Upper lobe of left lung (tissue), 6 donors: ENCODE measurements around the gene MAP3K9. TPM values are rescaled to one million over a fixed set of nuclear protein-coding genes. Genes with fewer than 3 reads are reported as not detected.

ENCODE experiments used
- ATAC-seq, 2 donors: fragments of 200-7000 bp; cut with Tn5 transposase; one replicate each; pipeline ENCODE4 v1.9.1; 2022; ENCODE audit warnings: mild to moderate bottlenecking in 2 of 2, moderate library complexity in 2 of 2; ENCODE audit not compliant: low FRiP score in 2 of 2
- DNase-seq, 2 donors: peaks; one replicate each; pipeline ENCODE4 v3.0.0-alpha.2; 2019 to 2020
- H3K27ac ChIP-seq, 4 donors: fragments of 200-600 bp; sonication (generic); one replicate each; pipeline ENCODE4 v1.5.1; 2016 to 2019
- H3K27me3 ChIP-seq, 4 donors: fragments of 200-600 bp; sonication (generic); one replicate each; pipeline ENCODE4 v1.5.1; 2017 to 2019
- H3K36me3 ChIP-seq, 4 donors: fragments of 200-600 bp; sonication (generic); one replicate each; pipeline ENCODE4 v1.5.1; 2016 to 2019
- H3K4me1 ChIP-seq, 4 donors: fragments of 200-600 bp; sonication (generic); one replicate each; pipeline ENCODE4 v1.5.1; 2018 to 2019
- H3K4me3 ChIP-seq, 4 donors: fragments of 200-600 bp; sonication (generic); one replicate each; pipeline ENCODE4 v1.5.1; 2017 to 2019; ENCODE audit warnings: mild to moderate bottlenecking in 2 of 4, moderate library complexity in 1 of 4
- H3K9me3 ChIP-seq, 4 donors: fragments of 200-600 bp; sonication (generic); one replicate each; pipeline ENCODE4 v1.5.1; 2018 to 2019
- EP300 ChIP-seq, 4 donors: sonication (generic); formaldehyde crosslinking; IDR thresholded peaks; one replicate each; pipeline ENCODE4 v1.5.1; 2017; ENCODE audit warnings: antibody characterized with exemption in 4 of 4, control low read depth in 2 of 4
- POLR2A ChIP-seq, 4 donors: fragments of 450-650 bp; IDR thresholded peaks; one replicate each; pipeline ENCODE4 v1.5.1; 2016 to 2017; ENCODE audit warnings: antibody characterized with exemption in 4 of 4, mild to moderate bottlenecking in 2 of 4
- POLR2AphosphoS5 ChIP-seq, 2 donors: sonication (generic); formaldehyde crosslinking; IDR thresholded peaks; one replicate each; pipeline ENCODE4 v1.5.1; 2017; ENCODE audit warnings: antibody characterized with exemption in 2 of 2
- WGBS, 2 donors: methylation state at CpG; one replicate each; pipeline ENCODE4 v1.1.5; 2017 to 2018; 5-methylcytosine and 5-hydroxymethylcytosine counted together
- total RNA-seq, 6 donors: library from RNA; depleted of rRNA in 4 of 6; stranded (reverse); fragments of >200 nt in 4 of 6; gene quantifications; one replicate each; pipeline versions ENCODE4 v1.1.0 to v1.2.1, GENCODE V29; 2016 to 2021
- TF ChIP-seq, protein P1 (sequence below), 6 experiments: fragments of 450-650 bp in 4 of 6; fragments of 200-600 bp in 2 of 6; sonication (generic) in 2 of 6; IDR thresholded peaks; one replicate each; pipeline ENCODE4 v1.5.1; 2016 to 2019; ENCODE audit warnings: antibody characterized with exemption in 6 of 6
- donor health status: DM: no; HTN: no; CAD: no; lungs with moderate emphysema.
- donor health status: DM: no; HTN: yes; CAD: no; lungs with severe emphysema.

Gene MAP3K9
- total RNA-seq, 6 donors from 2014 or later = 7.6 to 14.5 (median 11.2) TPM

DNA sequence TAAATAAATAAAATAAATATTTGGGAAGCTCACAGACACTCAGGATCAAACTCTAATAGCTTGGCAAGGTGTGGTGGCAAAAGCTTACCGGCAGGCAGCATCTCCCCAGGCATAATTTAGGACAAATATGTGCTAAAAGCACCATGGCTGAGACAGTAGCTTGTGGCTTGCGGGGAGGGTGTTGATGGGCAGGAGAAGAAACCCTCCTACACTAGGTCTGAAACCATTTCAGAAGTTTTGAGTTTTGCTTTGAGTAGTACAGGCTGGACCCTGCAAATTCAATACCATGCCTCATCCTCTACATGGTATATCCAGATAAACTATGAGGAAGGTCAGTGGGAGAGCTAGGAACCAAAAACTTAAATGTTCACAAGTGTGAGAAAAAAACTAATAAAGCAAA is 33.1 kb downstream of the MAP3K9 start:
- no peaks in the 10 kb centered on the region for H3K36me3 ChIP-seq
- DNase-seq = no peak
- WGBS, 2 donors = 95 to 98% methylated on average over 2 of the region's 2 CpGs
- no peak overlapping the region for H3K27ac ChIP-seq
- ATAC-seq = no peak
- no peak overlapping the region for H3K4me3 ChIP-seq
- no peaks in the 10 kb centered on the region for H3K27me3 ChIP-seq
- H3K9me3 ChIP-seq = no peaks in the 10 kb centered on the region
- no peak for TF ChIP-seq POLR2AphosphoS5 (IDR thresholded peaks at IDR 0.05)
- no peak for TF ChIP-seq EP300 (IDR thresholded peaks at IDR 0.05)
- TF ChIP-seq, protein P1, sequence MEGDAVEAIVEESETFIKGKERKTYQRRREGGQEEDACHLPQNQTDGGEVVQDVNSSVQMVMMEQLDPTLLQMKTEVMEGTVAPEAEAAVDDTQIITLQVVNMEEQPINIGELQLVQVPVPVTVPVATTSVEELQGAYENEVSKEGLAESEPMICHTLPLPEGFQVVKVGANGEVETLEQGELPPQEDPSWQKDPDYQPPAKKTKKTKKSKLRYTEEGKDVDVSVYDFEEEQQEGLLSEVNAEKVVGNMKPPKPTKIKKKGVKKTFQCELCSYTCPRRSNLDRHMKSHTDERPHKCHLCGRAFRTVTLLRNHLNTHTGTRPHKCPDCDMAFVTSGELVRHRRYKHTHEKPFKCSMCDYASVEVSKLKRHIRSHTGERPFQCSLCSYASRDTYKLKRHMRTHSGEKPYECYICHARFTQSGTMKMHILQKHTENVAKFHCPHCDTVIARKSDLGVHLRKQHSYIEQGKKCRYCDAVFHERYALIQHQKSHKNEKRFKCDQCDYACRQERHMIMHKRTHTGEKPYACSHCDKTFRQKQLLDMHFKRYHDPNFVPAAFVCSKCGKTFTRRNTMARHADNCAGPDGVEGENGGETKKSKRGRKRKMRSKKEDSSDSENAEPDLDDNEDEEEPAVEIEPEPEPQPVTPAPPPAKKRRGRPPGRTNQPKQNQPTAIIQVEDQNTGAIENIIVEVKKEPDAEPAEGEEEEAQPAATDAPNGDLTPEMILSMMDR (IDR thresholded peaks at IDR 0.05) = no peak
- no peak for TF ChIP-seq POLR2A (IDR thresholded peaks at IDR 0.05)
- H3K4me1 ChIP-seq = peaks cover 0 to 14% (median 11%) of the 10 kb centered on the region in 4 donors

DNA sequence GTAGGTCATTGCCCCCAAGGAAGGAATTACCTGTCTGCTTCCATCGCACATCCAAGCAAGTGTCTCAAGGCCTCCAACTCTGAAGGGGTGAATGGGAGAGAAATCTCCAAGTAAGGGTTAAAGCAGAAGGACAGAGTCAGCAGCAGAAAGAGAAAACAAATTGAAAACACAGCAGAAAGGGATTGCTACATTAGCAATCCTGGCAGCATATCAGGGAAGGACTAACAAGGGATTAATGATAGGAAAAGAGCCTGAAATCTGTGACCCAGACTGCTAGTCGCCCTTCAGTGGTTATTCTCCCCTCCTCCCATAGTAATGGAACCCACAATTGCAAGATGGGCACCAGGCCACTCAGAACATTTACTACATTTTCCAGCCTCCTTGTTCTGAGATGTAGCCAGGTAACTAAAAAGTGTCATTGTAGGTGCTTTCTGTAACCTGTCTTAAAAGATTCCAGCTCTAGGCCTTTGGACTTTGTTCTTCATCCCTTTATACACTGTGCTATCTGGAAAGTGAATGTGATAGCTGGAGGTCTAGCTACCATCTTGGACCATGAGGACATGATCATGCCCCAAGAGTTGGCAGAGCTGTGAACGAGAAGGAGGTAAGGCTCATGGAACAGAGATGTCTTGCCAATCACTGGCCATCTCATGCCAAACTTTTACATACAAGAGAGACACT is 36.0 kb downstream of the MAP3K9 start:
- Histone ChIP-seq H3K27me3 (no peaks in the 10 kb centered on the region), H3K9me3 (no peaks in the 10 kb centered on the region), H3K4me3 (no peak overlapping the region), H3K4me1 (no peaks in the 10 kb centered on the region), H3K27ac (no peak overlapping the region), H3K36me3 (no peaks in the 10 kb centered on the region)
- WGBS, 2 donors = 75 to 80% methylated on average over 3 of the region's 3 CpGs
- TF ChIP-seq EP300 (IDR thresholded peaks at IDR 0.05) = no peak
- no peak for TF ChIP-seq POLR2A (IDR thresholded peaks at IDR 0.05)
- TF ChIP-seq, protein P1 (IDR thresholded peaks at IDR 0.05) = no peak
- TF ChIP-seq POLR2AphosphoS5 (IDR thresholded peaks at IDR 0.05) = no peak
- DNase-seq = no peak
- no peak for ATAC-seq

DNA sequence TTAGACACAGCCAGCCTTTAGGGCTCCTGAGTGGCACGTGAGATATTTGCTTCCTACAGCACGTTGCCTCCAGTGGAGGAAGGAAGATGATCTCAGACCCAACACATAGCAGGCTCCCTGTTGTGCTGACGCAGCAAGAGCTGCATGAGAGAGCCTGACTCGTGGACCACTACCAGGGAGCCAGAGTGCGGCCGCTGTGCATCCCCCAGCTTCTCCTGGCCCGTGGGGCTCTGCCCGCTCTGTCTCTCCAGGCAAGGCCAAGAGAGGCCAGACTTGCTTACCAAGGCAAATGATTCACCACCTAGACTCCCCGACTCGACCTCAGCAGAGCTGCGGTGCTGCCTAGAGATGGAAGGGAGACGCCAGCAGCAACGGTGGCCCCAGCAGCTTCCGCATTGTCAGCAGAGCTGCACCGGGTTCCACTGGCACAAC is 37.5 kb downstream of the MAP3K9 start:
- WGBS, 2 donors = 71 to 82% methylated on average over 6 to 15 of the region's 15 CpGs
- H3K27ac ChIP-seq = no peak overlapping the region
- TF ChIP-seq POLR2A (IDR thresholded peaks at IDR 0.05) (no peak), EP300 (IDR thresholded peaks at IDR 0.05) (no peak), POLR2AphosphoS5 (IDR thresholded peaks at IDR 0.05) (no peak)
- TF ChIP-seq, protein P1 (IDR thresholded peaks at IDR 0.05) = no peak
- no peaks in the 10 kb centered on the region for H3K4me1 ChIP-seq
- DNase-seq (peak in 1 of 2 donors; percentile 56), ATAC-seq (no peak)
- no peaks in the 10 kb centered on the region for H3K9me3 ChIP-seq
- H3K4me3 ChIP-seq = no peak overlapping the region
- H3K27me3 ChIP-seq = no peaks in the 10 kb centered on the region
- no peaks in the 10 kb centered on the region for H3K36me3 ChIP-seq

DNA sequence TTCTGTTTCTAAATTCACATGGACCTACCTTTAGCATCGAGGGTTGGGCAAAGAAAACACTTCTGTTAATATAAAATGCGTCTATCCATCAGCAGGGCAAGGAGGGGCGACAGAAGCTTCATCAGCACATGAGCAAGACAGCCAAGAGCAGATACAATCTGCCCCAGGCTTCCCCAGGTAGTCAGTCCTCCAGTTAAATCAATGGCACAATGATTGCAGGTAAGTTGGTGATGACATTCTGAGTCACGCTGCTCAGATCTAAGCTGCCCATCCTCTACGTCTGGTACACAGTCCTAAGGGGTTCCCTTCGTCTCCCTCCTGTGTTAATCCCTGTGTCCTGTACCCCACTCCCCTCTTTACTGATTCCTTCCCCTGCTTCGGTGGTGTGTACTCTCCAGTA is 38.8 kb downstream of the MAP3K9 start:
- no peak for ATAC-seq

More for the DNA sequence above, 38.8 kb downstream of the MAP3K9 start:
- no peak for TF ChIP-seq POLR2A (IDR thresholded peaks at IDR 0.05)
- TF ChIP-seq POLR2AphosphoS5 (IDR thresholded peaks at IDR 0.05) = no peak
- TF ChIP-seq, protein P1 (IDR thresholded peaks at IDR 0.05) = no peak
- no peak for TF ChIP-seq EP300 (IDR thresholded peaks at IDR 0.05)
- no peaks in the 10 kb centered on the region for H3K27me3 ChIP-seq
- 86 to 89% methylated on average over 7 of the region's 7 CpGs for WGBS, 2 donors
- no peak overlapping the region for H3K4me3 ChIP-seq
- no peak overlapping the region for H3K27ac ChIP-seq
- DNase-seq = no peak
- no peaks in the 10 kb centered on the region for H3K36me3 ChIP-seq
- no peaks in the 10 kb centered on the region for H3K9me3 ChIP-seq
- no peaks in the 10 kb centered on the region for H3K4me1 ChIP-seq
